GM12891 (cell line): ENCODE measurements around the gene KCNS1.

Experiments
- PAX5 ChIP-seq: IDR thresholded peaks from 2 replicates; pipeline ENCODE4 v1.6.1; 2011; ENCODE audit warnings: low read length, moderate library complexity, mild to moderate bottlenecking; ENCODE audit not compliant: insufficient read depth, severe bottlenecking
- POLR2A ChIP-seq: IDR thresholded peaks from 2 replicates; pipeline ENCODE4 v1.6.1; 2011; ENCODE audit warnings: low read depth, low read length, control low read depth
- POLR2AphosphoS5 ChIP-seq: IDR thresholded peaks from 2 replicates; pipeline ENCODE4 v1.6.1; 2011; ENCODE audit warnings: low read depth, low read length, control low read depth
- SPI1 ChIP-seq: IDR thresholded peaks from 2 replicates; pipeline ENCODE4 v1.6.1; 2011; ENCODE audit warnings: low read depth, low read length, control low read depth
- TAF1 ChIP-seq: IDR thresholded peaks from 2 replicates; pipeline ENCODE4 v1.6.1; 2011; ENCODE audit warnings: low read depth, low read length, control low read depth

- TF ChIP-seq POLR2A (no peak), POLR2AphosphoS5 (no peak), TAF1 (no peak), SPI1 (no peak), PAX5 (no peak)
Observed at GRCh38 chr20:45149062-45149461, 48.1 kb upstream of the KCNS1 start.
